ENCODE results near the gene KNTC1. TPM values are rescaled to one million over a fixed set of nuclear protein-coding genes. Genes with fewer than 3 reads are reported as not detected.

Gene KNTC1
- total RNA-seq, 2 experiments from 2014 or later, result 136 to 175 TPM

Other genes with a start within 250 kb of the KNTC1 start
- gene CLIP1, start 104.6 kb upstream of the KNTC1 start, total RNA-seq, result 10 to 100 TPM; 53.9 to 58.6 TPM
- gene ZCCHC8, start 26.3 kb upstream of the KNTC1 start, total RNA-seq, result 10 to 100 TPM; 34.7 to 39.1 TPM
- 100 to 1,000 TPM in 1 of 2 experiments, 10 to 100 TPM in 1; 92.7 to 105 TPM for gene RSRC2, start 313 bp upstream of the KNTC1 start, total RNA-seq
- gene HCAR2, start 176.1 kb downstream of the KNTC1 start, total RNA-seq, result not detected
- under 1 TPM; 0.07 to 0.09 TPM for gene HCAR3, start 189.6 kb downstream of the KNTC1 start, total RNA-seq
- under 1 TPM; 0.39 to 0.67 TPM for gene HCAR1, start 203.6 kb downstream of the KNTC1 start, total RNA-seq
- gene DENR, start 225.6 kb downstream of the KNTC1 start, total RNA-seq, result 10 to 100 TPM; 64.1 to 76.9 TPM
- gene CCDC62, start 247.3 kb downstream of the KNTC1 start, total RNA-seq, result 1 to 10 TPM in 1 of 2 experiments, under 1 TPM in 1; 0.63 to 1.3 TPM